HG03095 (cell line): Measurements from ENCODE around the gene BANF1.

Source experiments
- ATAC-seq: cut with Tn5 transposase; IDR thresholded peaks from one replicate; pipeline ENCODE4 v1.9.1; 2021; ENCODE audit warnings: moderate library complexity; ENCODE audit not compliant: unreplicated experiment

The BANF1 gene, protein sequence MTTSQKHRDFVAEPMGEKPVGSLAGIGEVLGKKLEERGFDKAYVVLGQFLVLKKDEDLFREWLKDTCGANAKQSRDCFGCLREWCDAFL

GRCh38 chr11:66001942-66002647 lies at the start of gene BANF1, which contains the start of gene EIF1AD:
BANF1 (plus strand) TSS chr11:66002503; CDS start chr11:66003251, 748 bp downstream.
EIF1AD (minus strand) TSS chr11:66002157; CDS start chr11:66000389, 1,768 bp downstream.
- peak; percentile 68 for ATAC-seq

DNA sequence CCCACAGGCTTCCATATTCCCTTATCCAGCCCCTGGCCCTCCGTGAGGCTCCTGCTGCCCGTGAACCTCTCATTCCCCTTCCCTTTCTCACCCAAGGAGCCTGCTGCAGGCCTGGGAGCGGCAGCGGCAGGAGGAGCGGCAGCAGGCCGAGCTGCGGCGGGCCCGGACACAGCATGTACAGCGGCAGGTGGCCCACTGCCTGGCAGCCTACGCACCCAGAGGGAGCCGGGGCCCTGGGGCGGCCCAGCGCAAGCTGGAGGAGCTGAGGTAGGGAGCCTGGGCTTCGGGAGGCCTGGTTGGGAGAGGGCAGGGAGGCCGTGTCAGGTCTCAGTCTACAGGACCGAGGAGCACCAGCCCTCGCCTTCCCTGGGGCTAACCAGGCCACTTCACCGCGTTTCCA lies 48.8 kb upstream of the BANF1 start:
- no peak for ATAC-seq

DNA sequence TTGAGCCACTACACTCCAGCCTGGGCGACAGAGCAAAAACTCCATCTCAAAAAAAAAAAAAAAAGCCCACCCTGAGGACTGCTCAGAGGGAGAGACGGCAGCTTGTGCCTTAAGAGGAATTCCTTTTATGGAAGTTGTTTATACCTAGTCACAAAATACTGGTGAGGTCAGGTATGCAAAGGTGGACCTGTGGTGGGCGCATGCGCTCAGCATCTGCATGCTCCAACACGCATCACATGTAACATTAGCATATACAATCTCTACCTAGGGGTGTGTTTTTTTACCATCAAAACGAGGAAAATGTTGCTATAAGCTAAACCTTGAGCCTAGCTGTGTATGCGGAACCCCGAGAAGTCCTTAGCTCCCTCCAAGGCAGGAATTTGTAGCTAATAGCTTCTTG lies 47.5 kb upstream of the BANF1 start:
- no peak for ATAC-seq

GRCh38 chr11:65958291-65958690 lies 44.0 kb upstream of the BANF1 start:
- no peak for ATAC-seq

- ATAC-seq = no peak
These were observed 43.4 kb upstream of the BANF1 start for GRCh38 chr11:65958774-65959420.

DNA sequence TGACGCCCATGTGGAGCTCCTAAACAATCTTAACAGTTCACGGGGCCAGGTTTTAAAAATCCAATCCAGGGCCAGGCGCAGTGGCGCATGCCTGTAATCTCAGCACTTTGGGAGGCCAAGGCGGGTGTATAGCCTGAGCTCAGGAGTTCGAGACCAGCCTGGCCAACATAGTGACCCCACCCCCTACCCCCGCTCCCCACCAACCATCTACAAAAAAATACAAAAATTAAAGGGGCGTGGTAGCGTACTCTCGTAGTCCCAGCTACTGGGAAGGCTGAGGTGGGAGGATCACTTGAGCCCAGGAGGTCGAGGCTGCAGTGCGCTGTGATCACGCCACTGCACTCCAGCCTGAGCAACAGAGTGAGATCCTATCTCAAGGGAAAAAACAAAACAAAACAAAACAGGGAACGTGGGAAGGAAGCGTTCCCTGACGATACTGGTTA lies 41.5 kb upstream of the BANF1 start:
- ATAC-seq = no peak

GRCh38 chr11:65961267-65962140 lies 40.8 kb upstream of the BANF1 start, which contains the start of gene SART1:
SART1 (plus strand) TSS chr11:65961734; CDS start chr11:65961781, 47 bp downstream.
- ATAC-seq = peak; percentile 65

- ATAC-seq = no peak
These were observed 40.1 kb upstream of the BANF1 start for GRCh38 chr11:65962141-65962564.

- no peak for ATAC-seq
These were observed 37.4 kb upstream of the BANF1 start for GRCh38 chr11:65964906-65965305.

- ATAC-seq = no peak
These were observed 36.1 kb upstream of the BANF1 start for GRCh38 chr11:65965986-65966762.

GRCh38 chr11:65967329-65967934 lies 34.9 kb upstream of the BANF1 start:
- no peak for ATAC-seq

DNA sequence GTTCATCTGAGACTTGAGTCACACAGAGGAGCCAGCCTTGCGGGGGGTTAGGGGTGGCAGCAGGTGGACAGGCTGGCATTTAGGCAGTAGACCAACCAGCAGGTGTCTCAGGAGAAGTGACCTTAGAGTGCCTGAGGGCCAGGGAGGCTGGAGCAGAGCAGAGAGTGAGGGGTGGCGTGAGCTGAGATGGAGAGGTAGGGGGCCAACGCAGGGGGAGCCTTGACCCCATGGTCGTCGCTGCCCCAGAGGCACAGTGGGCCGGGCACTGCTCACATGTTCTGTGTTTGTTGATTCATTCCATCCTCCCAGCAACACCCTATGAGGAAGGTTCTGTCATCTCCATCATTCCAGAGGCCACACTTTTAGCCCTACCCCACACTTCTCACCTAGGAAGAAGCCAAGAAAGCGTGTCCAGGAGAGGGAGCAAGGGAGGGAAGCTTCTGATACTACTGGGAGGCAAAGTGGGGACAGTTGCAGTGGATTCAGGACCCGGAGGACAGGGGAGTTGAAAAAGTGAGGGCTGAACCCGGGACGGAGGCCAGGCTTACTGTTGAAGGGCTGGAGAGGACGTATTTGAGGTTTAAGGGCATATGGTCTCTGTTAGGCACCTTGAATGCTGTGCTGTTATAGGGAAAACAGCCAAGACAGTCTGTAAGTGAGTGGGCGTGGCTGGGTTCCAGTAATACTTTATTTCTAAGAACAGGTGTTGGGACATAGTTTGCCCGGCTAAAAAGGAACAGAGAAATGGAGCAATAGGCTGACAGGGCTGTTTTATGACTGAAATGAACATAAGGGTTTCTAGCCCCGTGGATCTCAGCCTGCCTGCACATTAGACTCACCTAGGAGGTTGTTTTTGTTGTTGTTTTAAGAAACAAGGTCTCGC lies 33.5 kb upstream of the BANF1 start:
- no peak for ATAC-seq

DNA sequence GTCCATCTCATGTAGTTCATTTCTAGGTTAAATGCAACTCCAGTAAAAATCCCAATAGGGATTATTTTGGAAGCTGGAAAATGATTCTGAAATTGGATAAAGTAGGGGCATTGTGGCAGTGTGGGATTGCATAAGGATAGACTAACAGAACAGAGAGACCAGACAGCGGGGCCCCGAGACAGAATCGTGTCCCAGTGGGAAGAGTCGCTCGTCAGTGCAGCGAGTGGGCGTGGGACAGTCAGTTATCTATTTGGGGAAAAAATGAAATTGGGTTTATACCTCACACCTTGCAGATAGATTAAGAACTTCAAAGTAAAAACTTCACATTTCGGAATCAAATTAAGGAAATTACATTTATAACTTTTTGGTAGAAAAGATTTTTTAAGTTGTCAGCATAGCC lies 30.2 kb upstream of the BANF1 start:
- ATAC-seq = no peak

GRCh38 chr11:65973439-65974110 lies 28.7 kb upstream of the BANF1 start:
- no peak for ATAC-seq

GRCh38 chr11:65975771-65976170 lies 26.5 kb upstream of the BANF1 start:
- ATAC-seq = no peak

GRCh38 chr11:65976216-65977176 lies 25.8 kb upstream of the BANF1 start:
- no peak for ATAC-seq
